B cell (primary cell): ENCODE results near the gene CACHD1. TPM values are rescaled to one million over a fixed set of nuclear protein-coding genes. Genes with fewer than 3 reads are reported as not detected.

ENCODE experiments used
- ATAC-seq: fragments of 200-7000 bp; cut with Tn5 transposase; one replicate; pipeline ENCODE4 v1.10.0; 2021; ENCODE audit warnings: low read depth, mild to moderate bottlenecking, moderate number of reproducible peaks, moderate library complexity
- CTCF ChIA-PET: fragments of 350-600 bp; sonication (Branson Sonifier 250); formaldehyde crosslinking; loops from one replicate; lab custom pipeline; 2021; ENCODE audit warnings: antibody characterized with exemption, inconsistent platforms; lab: Charles Lee
- POLR2A ChIA-PET: fragments of 350-600 bp; sonication (Branson Sonifier 250); formaldehyde crosslinking; loops from one replicate; lab custom pipeline; 2021; ENCODE audit warnings: antibody characterized with exemption; lab: Charles Lee
- DNase-seq: peaks from one replicate; pipeline ENCODE4 v3.0.0; 2013
- H2AFZ ChIP-seq: 2 replicates; pipeline ENCODE4 v1.6.1; 2012; ENCODE audit warnings: mild to moderate bottlenecking, low read depth, low read length; ENCODE audit not compliant: insufficient read depth, poor library complexity, severe bottlenecking
- H3K27ac ChIP-seq, 2 donors: 1 replicate in 1 of 2; 2 replicates in 1 of 2; pipeline ENCODE4 v1.5.1; 2012 to 2013; ENCODE audit warnings: low read length in 2 of 2, mild to moderate bottlenecking in 2 of 2, moderate library complexity in 1 of 2
- H3K27me3 ChIP-seq, 4 experiments: fragments of 200-600 bp in 1 of 4; sonication (generic) in 1 of 4; replicated peaks in 1 of 4; 1 replicate in 2 of 4; 2 replicates in 2 of 4; pipeline versions ENCODE4 v1.6.1 to v1.7.0; 2013 to 2016; ENCODE audit warnings: low read length in 3 of 4, mild to moderate bottlenecking in 2 of 4, mixed read lengths in 1 of 4, moderate library complexity in 1 of 4; ENCODE audit not compliant: insufficient read depth in 4 of 4, control insufficient read depth in 3 of 4; ENCODE audit errors: control extremely low read depth in 1 of 4
- H3K36me3 ChIP-seq, 2 experiments: replicated peaks in 1 of 2; 1 replicate in 1 of 2; 2 replicates in 1 of 2; pipeline versions ENCODE4 v1.6.1 to v1.7.1; 2013; ENCODE audit warnings: low read length in 1 of 2; ENCODE audit not compliant: insufficient read depth in 2 of 2, control insufficient read depth in 1 of 2; ENCODE audit errors: control extremely low read depth in 1 of 2, extremely low read depth in 1 of 2
- H3K4me1 ChIP-seq, 2 donors: fragments of 200-600 bp in 1 of 2; sonication (generic) in 1 of 2; 1 replicate in 1 of 2; 2 replicates in 1 of 2; pipeline versions ENCODE4 v1.5.1 to v1.6.1; 2013 to 2017; ENCODE audit warnings: low read length in 2 of 2; ENCODE audit not compliant: control insufficient read depth in 2 of 2, insufficient read depth in 2 of 2
- H3K4me2 ChIP-seq: replicated peaks from 2 replicates; pipeline ENCODE3; 2012; ENCODE audit warnings: mild to moderate bottlenecking, low read depth, low read length; ENCODE audit not compliant: poor library complexity, severe bottlenecking
- H3K4me3 ChIP-seq, 5 experiments: fragments of 200-600 bp in 1 of 5; sonication (generic) in 1 of 5; 1 replicate in 3 of 5; 2 replicates in 2 of 5; pipeline versions ENCODE4 v1.5.1 to v1.7.0; 2011 to 2016; ENCODE audit warnings: low read length in 4 of 5, mild to moderate bottlenecking in 4 of 5, low read depth in 2 of 5, control low read depth in 1 of 5, moderate library complexity in 1 of 5; ENCODE audit not compliant: insufficient read depth in 1 of 5; ENCODE audit errors: control extremely low read depth in 1 of 5, extremely low read depth in 1 of 5
- H3K79me2 ChIP-seq: fragments of 200-600 bp; sonication (generic); one replicate; pipeline ENCODE4 v1.6.0; 2016; ENCODE audit warnings: low read length; ENCODE audit not compliant: control insufficient read depth, insufficient read depth
- H3K9ac ChIP-seq: fragments of 200-600 bp; sonication (generic); 2 replicates; pipeline ENCODE4 v1.6.1; 2017; ENCODE audit warnings: mild to moderate bottlenecking, low read length, moderate library complexity
- H3K9me3 ChIP-seq, 3 donors: one replicate each; pipeline versions ENCODE4 v1.6.1 to v1.7.1; 2013; ENCODE audit warnings: low read length in 2 of 3; ENCODE audit not compliant: control insufficient read depth in 2 of 3, insufficient read depth in 1 of 3; ENCODE audit errors: control extremely low read depth in 1 of 3
- H4K20me1 ChIP-seq: 2 replicates; pipeline ENCODE4 v1.6.0; 2012; ENCODE audit warnings: mild to moderate bottlenecking, low read length; ENCODE audit not compliant: insufficient read depth, control insufficient read depth, poor library complexity, severe bottlenecking
- H3K27ac Mint-ChIP-seq: one replicate; pipeline ENCODE4 v1.8.0; 2021; ENCODE audit warnings: mixed read lengths
- H3K27me3 Mint-ChIP-seq: one replicate; pipeline ENCODE4 v1.8.0; 2021; ENCODE audit warnings: mixed read lengths
- H3K4me1 Mint-ChIP-seq: one replicate; pipeline ENCODE4 v1.8.0; 2021; ENCODE audit warnings: mixed read lengths
- H3K4me3 Mint-ChIP-seq: one replicate; pipeline ENCODE4 v1.8.0; 2021; ENCODE audit warnings: mixed read lengths
- H3K9me3 Mint-ChIP-seq: one replicate; pipeline ENCODE4 v1.8.0; 2022; ENCODE audit warnings: mixed read lengths; ENCODE audit not compliant: insufficient read depth
- EZH2 ChIP-seq: IDR thresholded peaks from 2 replicates; pipeline ENCODE4 v1.6.1; 2012; ENCODE audit warnings: borderline replicate concordance, low read depth, mild to moderate bottlenecking, moderate library complexity, low read length; ENCODE audit not compliant: insufficient read depth, poor library complexity, severe bottlenecking
- WGBS: methylation state at CpG from one replicate; pipeline ENCODE4 v1.1.5; 2013; ENCODE audit warnings: missing lambda C conversion rate; ENCODE audit not compliant: insufficient coverage; 5-methylcytosine and 5-hydroxymethylcytosine counted together
- intact Hi-C: fragments of 100-400 bp; cut with micrococcal nuclease; formaldehyde crosslinking; loops from one replicate; pipeline ENCODE4 v1.10.0; 2022
- polyA plus RNA-seq: library from polyadenylated mRNA; depleted of rRNA; stranded (reverse); fragments of >200 nt; gene quantifications from 2 replicates; pipeline ENCODE4 v1.2.3, GENCODE V29; 2012
- total RNA-seq, 2 donors: library from RNA; stranded (reverse); fragments of 120-200 nt in 1 of 2; gene quantifications; 1 replicate in 1 of 2; 2 replicates in 1 of 2; pipeline versions ENCODE4 v1.2.3 to v1.2.4, GENCODE V29; 2013 to 2022
- TF ChIP-seq, protein P1 (sequence below): fragments of 200-600 bp; IDR thresholded peaks from one replicate; pipeline ENCODE4 v1.8.0; 2022; ENCODE audit warnings: antibody characterized with exemption, mild to moderate bottlenecking

The CACHD1 gene
- total and polyA plus RNA-seq, 2 donors (not counting 1 experiment from before 2014, with no cell fraction given), result not detected

DNA sequence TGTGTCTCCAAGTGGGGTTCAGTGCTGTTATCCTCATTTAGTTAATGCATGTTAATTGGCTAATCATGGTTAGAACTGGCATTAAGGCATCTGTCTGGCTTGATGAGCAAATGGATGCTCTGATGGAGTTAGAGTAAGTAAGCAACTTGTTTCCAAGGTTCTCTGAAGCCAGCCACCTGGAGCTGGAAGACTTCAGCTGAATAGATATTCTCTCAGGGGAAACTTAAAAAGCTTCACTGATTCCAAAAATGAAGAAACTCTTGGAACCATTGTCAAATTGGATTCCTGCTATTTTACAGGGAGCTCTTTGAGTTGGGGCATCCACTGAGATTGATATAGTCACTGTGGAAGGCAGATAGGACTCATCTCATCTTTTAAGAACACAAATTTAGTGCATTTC lies 118.9 kb downstream of the CACHD1 start:
- ChIA-PET CTCF (no interaction called here), POLR2A (no interaction called here)
- no peak overlapping the region for H3K27ac Mint-ChIP-seq
- H3K4me3 Mint-ChIP-seq, result no peak overlapping the region
- ATAC-seq (no peak), DNase-seq (no peak)
- Histone ChIP-seq H3K9me3 (no peaks in the 10 kb centered on the region), H3K4me1 (no peaks in the 10 kb centered on the region), H2AFZ (no peak overlapping the region), H3K27ac (no peak overlapping the region), H3K27me3 (no peaks in the 10 kb centered on the region), H3K9ac (no peak overlapping the region), H3K79me2 (no peaks in the 10 kb centered on the region), H3K36me3 (no peaks in the 10 kb centered on the region), H3K4me2 (no peak overlapping the region), H3K4me3 (no peak overlapping the region), H4K20me1 (no peaks in the 10 kb centered on the region)
- H3K4me1 Mint-ChIP-seq, result no peaks in the 10 kb centered on the region
- TF ChIP-seq, protein P1, sequence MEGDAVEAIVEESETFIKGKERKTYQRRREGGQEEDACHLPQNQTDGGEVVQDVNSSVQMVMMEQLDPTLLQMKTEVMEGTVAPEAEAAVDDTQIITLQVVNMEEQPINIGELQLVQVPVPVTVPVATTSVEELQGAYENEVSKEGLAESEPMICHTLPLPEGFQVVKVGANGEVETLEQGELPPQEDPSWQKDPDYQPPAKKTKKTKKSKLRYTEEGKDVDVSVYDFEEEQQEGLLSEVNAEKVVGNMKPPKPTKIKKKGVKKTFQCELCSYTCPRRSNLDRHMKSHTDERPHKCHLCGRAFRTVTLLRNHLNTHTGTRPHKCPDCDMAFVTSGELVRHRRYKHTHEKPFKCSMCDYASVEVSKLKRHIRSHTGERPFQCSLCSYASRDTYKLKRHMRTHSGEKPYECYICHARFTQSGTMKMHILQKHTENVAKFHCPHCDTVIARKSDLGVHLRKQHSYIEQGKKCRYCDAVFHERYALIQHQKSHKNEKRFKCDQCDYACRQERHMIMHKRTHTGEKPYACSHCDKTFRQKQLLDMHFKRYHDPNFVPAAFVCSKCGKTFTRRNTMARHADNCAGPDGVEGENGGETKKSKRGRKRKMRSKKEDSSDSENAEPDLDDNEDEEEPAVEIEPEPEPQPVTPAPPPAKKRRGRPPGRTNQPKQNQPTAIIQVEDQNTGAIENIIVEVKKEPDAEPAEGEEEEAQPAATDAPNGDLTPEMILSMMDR, result no peak
- no peak for TF ChIP-seq EZH2
- intact Hi-C loops, result no loop called here
- H3K9me3 Mint-ChIP-seq, result no peaks in the 10 kb centered on the region
- no peaks in the 10 kb centered on the region for H3K27me3 Mint-ChIP-seq

DNA sequence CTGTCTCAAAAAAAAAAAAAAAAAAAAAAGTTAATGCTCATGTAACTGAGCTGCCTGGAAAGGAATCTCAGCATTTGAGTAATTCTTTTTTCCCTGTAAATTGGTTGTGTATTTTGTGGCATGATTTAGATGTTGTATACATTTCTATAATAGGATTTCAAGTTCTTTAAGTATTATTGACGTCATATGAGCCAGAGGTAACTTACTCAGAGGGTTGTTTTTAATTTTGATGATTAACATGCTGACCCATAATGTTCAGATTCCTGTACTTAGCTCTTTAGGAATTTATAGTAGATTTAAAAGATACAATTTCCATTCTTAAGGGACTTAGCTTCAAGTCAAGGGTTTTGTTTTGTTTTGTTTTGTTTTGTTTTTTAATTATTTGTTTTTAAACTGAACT lies 120.4 kb downstream of the CACHD1 start:
- CTCF ChIA-PET, result no interaction called here
- POLR2A ChIA-PET, result no interaction called here
- no CpG with 5 or more reads among the region's 1 CpG for WGBS

More for the DNA sequence above, 120.4 kb downstream of the CACHD1 start:
- H3K79me2 ChIP-seq, result no peaks in the 10 kb centered on the region
- Mint-ChIP-seq H3K27me3 (no peaks in the 10 kb centered on the region), H3K27ac (no peak overlapping the region), H3K4me3 (no peak overlapping the region), H3K9me3 (no peaks in the 10 kb centered on the region), H3K4me1 (no peaks in the 10 kb centered on the region)
- H3K9ac ChIP-seq, result no peak overlapping the region
- no peaks in the 10 kb centered on the region for H3K36me3 ChIP-seq
- no peak overlapping the region for H3K4me3 ChIP-seq
- H3K4me1 ChIP-seq, result no peaks in the 10 kb centered on the region
- intact Hi-C loops, result no loop called here
- no peak overlapping the region for H2AFZ ChIP-seq
- no peaks in the 10 kb centered on the region for H3K9me3 ChIP-seq
- no peaks in the 10 kb centered on the region for H3K27me3 ChIP-seq
- no peak for ATAC-seq
- no peaks in the 10 kb centered on the region for H4K20me1 ChIP-seq
- no peak for DNase-seq
- no peak for TF ChIP-seq EZH2
- TF ChIP-seq, protein P1, result no peak
- no peak overlapping the region for H3K27ac ChIP-seq
- no peak overlapping the region for H3K4me2 ChIP-seq
